IPS DF 6.9 (cell line): ENCODE results near the gene TMEM132C.
"Not testable (repeated sequence)": the region's sequence is repeated elsewhere in the genome, so short reads cannot be mapped to it uniquely, and the experiment has no call there.

Source experiments
- DNase-seq: peaks from one replicate; pipeline ENCODE4 v3.0.0-alpha.2; 2013; ENCODE audit warnings: low read depth, low spot score
- H3K27ac ChIP-seq: one replicate; pipeline ENCODE4 v1.5.1; 2013; ENCODE audit warnings: low read length, control low read depth
- H3K27me3 ChIP-seq: 2 replicates; pipeline ENCODE4 v1.6.1; 2013; ENCODE audit warnings: mild to moderate bottlenecking, low read length; ENCODE audit not compliant: control insufficient read depth, insufficient read depth
- H3K36me3 ChIP-seq: 2 replicates; pipeline ENCODE4 v1.6.1; 2013; ENCODE audit warnings: low read length; ENCODE audit not compliant: control insufficient read depth, insufficient read depth
- H3K4me1 ChIP-seq: 2 replicates; pipeline ENCODE4 v1.6.1; 2013; ENCODE audit warnings: low read length; ENCODE audit not compliant: control insufficient read depth, insufficient read depth
- H3K4me3 ChIP-seq: 2 replicates; pipeline ENCODE4 v1.5.1; 2013; ENCODE audit warnings: mild to moderate bottlenecking, low read length
- H3K9me3 ChIP-seq: 2 replicates; pipeline ENCODE4 v1.6.1; 2013; ENCODE audit warnings: low read length, inconsistent platforms; ENCODE audit not compliant: control insufficient read depth, insufficient read depth
- WGBS: extraction: QIAGEN DNeasy Blood & Tissue Kit; methylation state at CpG from one replicate; pipeline ENCODE4 v1.1.7; 2013; ENCODE audit warnings: mixed read lengths, missing lambda C conversion rate; ENCODE audit not compliant: insufficient read length, insufficient coverage; 5-methylcytosine and 5-hydroxymethylcytosine counted together

Gene TMEM132C

DNA sequence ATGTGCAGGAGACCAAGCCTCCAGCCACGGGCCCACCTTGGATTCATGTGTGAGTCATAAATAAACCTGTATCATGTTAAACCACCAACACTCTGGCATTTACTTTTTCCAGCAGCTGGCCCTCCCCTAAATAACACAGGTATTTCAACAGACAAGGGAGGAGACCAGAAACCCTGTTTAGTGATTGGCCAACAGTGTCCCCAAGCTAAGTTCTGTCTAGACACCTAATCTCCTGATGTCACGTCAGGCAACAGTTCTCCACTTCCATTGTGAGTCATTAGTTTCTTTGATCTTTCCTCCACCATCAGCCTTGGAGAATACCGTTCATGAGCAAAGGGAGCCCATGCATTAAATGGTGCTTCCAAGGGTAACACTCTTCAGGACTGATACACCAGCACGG is 196.9 kb downstream of the TMEM132C start:
- Histone ChIP-seq H3K4me1 (no peaks in the 10 kb centered on the region), H3K4me3 (no peak overlapping the region), H3K9me3 (peaks cover 28% of the 10 kb centered on the region), H3K36me3 (no peaks in the 10 kb centered on the region), H3K27ac (no peak overlapping the region), H3K27me3 (no peaks in the 10 kb centered on the region)
- no CpG with 5 or more reads among the region's 4 CpGs for WGBS
- no peak for DNase-seq

DNA sequence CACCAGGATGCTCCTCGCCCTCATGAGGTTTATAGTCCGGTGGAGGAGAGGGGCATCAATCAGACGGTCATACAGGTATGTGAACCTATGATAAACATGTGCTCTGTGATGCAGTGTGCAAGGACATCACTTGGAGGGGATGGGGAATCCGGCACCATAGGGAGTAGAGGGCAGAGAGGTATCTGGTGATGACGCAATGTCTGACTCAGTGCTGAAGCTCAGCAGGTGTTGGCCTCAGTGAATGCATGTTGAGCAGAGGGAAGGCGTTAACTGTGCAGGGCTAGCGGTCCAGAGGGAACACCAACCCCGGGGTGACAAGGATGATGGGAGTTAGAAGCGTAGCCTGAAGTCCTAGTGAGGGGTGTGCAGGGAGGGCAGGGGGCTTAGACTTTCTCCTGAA is 200.9 kb downstream of the TMEM132C start:
- no peak overlapping the region for H3K27ac ChIP-seq
- H3K9me3 ChIP-seq = peaks cover 25% of the 10 kb centered on the region
- DNase-seq = no peak
- no peak overlapping the region for H3K4me3 ChIP-seq
- H3K27me3 ChIP-seq = no peaks in the 10 kb centered on the region
- H3K36me3 ChIP-seq = no peaks in the 10 kb centered on the region
- no CpG with 5 or more reads among the region's 9 CpGs for WGBS
- no peaks in the 10 kb centered on the region for H3K4me1 ChIP-seq

DNA sequence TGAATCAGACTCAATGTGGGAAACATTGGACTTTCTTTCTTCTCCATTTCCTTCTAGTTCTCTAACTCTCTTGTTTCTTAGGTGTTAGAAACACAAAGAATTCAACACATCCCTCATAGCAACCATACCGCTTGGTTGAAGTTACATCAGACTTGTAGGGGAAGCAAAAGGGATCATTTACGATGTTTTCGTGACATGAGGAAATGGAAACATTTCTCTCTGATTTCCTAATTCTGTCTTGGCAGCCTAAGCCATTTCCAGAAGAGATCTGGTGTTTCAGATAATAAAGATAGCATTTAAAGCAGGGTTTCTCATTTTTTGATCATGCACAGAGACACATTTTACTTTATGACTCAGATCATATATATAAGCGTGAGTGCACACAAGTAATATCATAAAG is 202.0 kb downstream of the TMEM132C start:
- Histone ChIP-seq H3K27me3 (no peaks in the 10 kb centered on the region), H3K27ac (no peak overlapping the region), H3K36me3 (no peaks in the 10 kb centered on the region), H3K9me3 (peaks cover 23% of the 10 kb centered on the region), H3K4me3 (no peak overlapping the region), H3K4me1 (no peaks in the 10 kb centered on the region)
- DNase-seq = no peak
- no CpG with 5 or more reads among the region's 4 CpGs for WGBS

DNA sequence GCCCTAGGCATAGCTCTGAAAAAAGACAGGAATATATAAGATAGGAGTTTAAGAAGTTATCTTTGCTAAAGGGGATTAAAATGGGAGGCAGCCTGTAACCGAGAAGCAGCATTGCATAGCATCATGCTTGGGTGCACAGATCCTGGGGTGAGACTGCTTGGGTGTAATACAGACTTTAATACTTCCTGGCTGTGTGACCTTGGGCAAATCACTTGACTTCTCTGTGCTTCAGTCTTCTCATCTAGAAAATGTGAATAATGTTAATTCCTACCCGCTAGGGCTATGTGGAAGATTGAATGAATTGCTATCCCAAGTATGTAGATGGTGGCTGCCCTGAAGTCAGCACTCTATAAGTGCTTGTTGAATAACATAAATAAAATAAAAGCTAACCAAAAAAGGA is 204.5 kb downstream of the TMEM132C start:
- Histone ChIP-seq H3K4me1 (no peaks in the 10 kb centered on the region), H3K27ac (no peak overlapping the region), H3K4me3 (no peak overlapping the region), H3K9me3 (peaks cover 24% of the 10 kb centered on the region), H3K27me3 (no peaks in the 10 kb centered on the region), H3K36me3 (no peaks in the 10 kb centered on the region)
- no peak for DNase-seq
- WGBS = no CpG with 5 or more reads among the region's 2 CpGs

DNA sequence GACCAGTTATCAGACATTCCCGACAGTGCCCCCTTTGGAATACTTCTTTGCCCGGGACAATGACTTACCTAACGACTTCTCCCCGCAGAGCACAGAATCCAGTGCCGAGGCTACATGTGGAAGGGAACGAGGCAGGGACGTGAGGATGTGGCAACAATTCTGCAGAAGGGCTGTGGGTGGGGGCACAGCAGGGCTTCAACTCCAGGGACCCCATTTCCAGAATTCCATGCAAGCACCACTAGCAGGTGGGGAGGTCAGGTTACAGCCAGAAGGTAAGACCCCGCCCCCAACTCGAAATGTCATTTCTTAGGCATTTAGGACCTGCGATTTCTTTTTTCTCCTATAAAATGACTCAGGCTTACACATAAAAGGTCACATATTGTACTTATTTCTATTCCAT is 207.9 kb downstream of the TMEM132C start:
- Histone ChIP-seq H3K27me3 (no peaks in the 10 kb centered on the region), H3K4me3 (no peak overlapping the region), H3K36me3 (no peaks in the 10 kb centered on the region), H3K9me3 (peaks cover 27% of the 10 kb centered on the region), H3K27ac (no peak overlapping the region), H3K4me1 (no peaks in the 10 kb centered on the region)
- WGBS = no CpG with 5 or more reads among the region's 10 CpGs
- DNase-seq = no peak

DNA sequence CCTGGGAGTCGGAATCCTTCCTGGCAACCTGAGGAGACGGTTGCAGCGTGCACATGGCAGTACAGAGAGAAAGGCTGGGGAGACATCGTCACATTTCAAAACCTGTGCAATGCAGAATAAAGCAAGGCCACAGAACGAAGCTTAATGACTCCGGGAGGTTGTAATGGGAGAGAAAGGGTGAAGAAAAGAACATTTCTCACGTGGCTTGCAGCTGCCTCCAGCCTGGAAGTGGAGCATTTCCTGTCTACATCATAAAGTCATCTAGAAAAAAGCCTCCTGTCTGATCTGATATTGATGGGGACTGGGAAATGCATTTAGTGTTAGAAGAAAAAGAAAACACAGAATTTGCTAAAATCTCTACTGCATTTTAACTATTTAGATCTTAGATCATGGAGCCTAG is 209.3 kb downstream of the TMEM132C start:
- no CpG with 5 or more reads among the region's 7 CpGs for WGBS
- no peak for DNase-seq

DNA sequence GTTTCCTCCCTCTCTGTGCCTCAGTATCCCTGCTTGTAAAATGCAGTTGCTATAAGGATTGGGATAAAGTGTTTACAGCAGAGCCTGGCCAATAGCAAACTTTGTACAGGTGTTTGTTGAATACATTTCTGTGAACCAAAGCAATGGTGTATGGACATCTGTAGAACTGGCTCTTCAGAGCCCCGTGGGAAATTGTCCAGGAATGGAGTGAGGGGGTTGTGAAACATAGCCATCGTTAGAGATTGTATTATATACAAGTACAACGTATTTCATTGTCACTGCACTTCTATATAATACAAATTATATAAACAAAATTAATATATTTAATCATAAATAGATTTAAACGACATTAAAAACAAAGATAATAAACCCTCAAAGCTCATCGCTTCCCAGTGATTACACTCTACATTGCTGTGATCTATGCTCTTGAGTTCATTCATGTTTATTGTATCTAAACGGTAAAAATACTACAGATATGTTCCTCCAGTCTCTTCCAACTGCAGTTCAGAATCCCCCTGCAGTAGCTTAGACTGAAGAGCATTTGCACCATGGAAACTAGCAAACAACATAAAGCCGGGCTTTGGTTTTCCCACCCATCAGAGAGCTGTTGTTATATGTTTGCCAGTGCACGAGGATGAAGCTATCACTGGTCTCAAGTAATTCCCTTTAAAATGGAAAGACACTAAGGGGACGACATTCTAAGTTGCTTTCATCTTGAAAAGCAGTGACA is 216.7 kb downstream of the TMEM132C start:
- Histone ChIP-seq H3K27me3 (no peaks in the 10 kb centered on the region), H3K4me3 (no peak overlapping the region), H3K4me1 (no peaks in the 10 kb centered on the region), H3K9me3 (peaks cover 15% of the 10 kb centered on the region), H3K27ac (no peak overlapping the region), H3K36me3 (no peaks in the 10 kb centered on the region)
- no CpG with 5 or more reads among the region's 9 CpGs for WGBS
- DNase-seq = no peak

More for the DNA sequence above, 209.3 kb downstream of the TMEM132C start:
- no peaks in the 10 kb centered on the region for H3K4me1 ChIP-seq
- no peak overlapping the region for H3K27ac ChIP-seq
- peaks cover 29% of the 10 kb centered on the region for H3K9me3 ChIP-seq
- H3K36me3 ChIP-seq = no peaks in the 10 kb centered on the region
- H3K27me3 ChIP-seq = no peaks in the 10 kb centered on the region
- no peak overlapping the region for H3K4me3 ChIP-seq

DNA sequence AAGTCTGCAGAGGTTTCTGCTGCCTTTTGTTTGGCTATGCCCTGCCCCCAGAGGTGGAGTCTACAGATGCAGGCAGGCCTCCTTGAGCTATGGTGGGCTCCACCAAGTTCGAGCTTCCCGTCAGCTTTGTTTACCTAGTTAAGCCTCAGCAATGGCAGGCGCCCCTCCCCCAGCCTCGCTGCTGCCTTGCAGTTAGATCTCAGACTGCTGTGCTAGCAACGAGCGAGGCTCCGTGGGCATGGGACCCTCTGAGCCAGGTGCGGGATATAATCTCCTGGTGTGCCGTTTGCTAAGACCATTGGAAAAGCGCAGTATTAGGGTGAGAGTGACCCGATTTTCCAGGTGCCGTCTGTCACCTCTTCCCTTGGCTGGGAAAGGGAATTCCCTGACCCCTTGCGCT is 230.4 kb downstream of the TMEM132C start:
- H3K27me3 ChIP-seq, H3K36me3 ChIP-seq, H3K27ac ChIP-seq, H3K4me3 ChIP-seq, H3K9me3 ChIP-seq, H3K4me1 ChIP-seq, DNase-seq: not testable (repeated sequence)
- no CpG with 5 or more reads among the region's 13 CpGs for WGBS

DNA sequence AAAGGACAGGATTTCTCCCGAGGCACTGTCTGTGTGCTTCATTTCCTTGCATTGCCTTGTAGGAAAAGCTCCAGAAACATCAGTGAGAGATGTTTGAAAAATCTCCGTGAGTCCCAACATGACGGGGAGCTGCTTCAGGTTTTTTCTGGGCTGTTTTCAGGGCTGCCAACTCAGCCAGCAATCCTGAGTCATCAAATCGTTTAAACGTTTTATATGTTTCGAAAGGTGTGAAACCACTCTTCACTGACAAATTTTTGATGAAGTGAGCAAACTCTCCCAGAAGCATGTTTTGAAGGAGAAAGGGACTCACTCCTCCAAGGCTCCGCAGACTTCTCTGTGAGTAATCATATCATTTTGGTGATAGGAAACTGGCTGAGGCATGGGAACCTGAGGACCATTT is 240.5 kb downstream of the TMEM132C start:
- no peaks in the 10 kb centered on the region for H3K36me3 ChIP-seq
- WGBS = no CpG with 5 or more reads among the region's 7 CpGs
- no peaks in the 10 kb centered on the region for H3K4me1 ChIP-seq
- no peak for DNase-seq
- H3K9me3 ChIP-seq = peaks cover 36% of the 10 kb centered on the region
- H3K27me3 ChIP-seq = no peaks in the 10 kb centered on the region
- H3K27ac ChIP-seq = no peak overlapping the region
- no peak overlapping the region for H3K4me3 ChIP-seq

DNA sequence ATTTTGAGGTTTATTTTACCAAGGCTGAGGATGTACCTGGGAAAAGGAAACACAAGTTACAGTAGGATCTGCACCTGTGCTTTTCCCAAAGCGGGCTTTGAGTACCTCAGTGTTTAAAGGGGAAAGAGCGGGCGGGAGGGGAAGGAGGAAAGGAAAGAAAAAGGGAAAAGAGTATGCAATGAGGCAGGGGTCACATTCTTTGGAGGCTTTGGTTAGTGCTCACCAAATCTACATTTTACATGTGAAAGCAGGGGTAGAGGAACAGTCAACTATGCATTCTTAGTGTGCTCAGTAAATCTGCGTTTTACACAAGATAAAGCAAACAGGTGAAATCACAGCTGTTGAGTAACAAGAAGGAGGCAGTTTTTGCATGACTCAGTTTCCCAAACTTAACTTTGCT is 242.2 kb downstream of the TMEM132C start:
- no peaks in the 10 kb centered on the region for H3K4me1 ChIP-seq
- no peaks in the 10 kb centered on the region for H3K36me3 ChIP-seq
- no peak for DNase-seq
- peaks cover 41% of the 10 kb centered on the region for H3K9me3 ChIP-seq
- no peak overlapping the region for H3K4me3 ChIP-seq
- WGBS = no CpG with 5 or more reads among the region's 4 CpGs
- no peaks in the 10 kb centered on the region for H3K27me3 ChIP-seq
- H3K27ac ChIP-seq = no peak overlapping the region

DNA sequence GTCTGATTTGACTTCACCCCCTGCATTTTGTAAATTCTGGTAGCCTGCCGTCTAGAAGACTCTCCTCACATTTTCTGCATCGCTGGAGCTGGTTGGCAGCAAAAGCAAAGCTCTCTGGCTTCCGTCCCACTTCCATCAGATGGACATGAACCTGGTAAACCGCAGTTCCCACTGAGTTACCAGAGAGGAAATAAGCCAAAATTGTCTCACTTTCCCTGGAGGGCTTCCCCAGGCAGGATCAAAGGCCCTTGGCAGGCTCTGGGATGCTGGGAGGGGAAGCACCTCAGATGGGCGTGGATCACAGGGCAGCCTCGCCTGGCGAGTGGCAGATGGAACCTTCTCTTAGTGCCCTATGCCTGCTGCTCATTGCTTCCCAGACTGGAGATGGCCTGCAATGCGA is 243.5 kb downstream of the TMEM132C start:
- DNase-seq = no peak
- Histone ChIP-seq H3K27ac (no peak overlapping the region), H3K36me3 (no peaks in the 10 kb centered on the region), H3K4me3 (no peak overlapping the region), H3K9me3 (peaks cover 46% of the 10 kb centered on the region), H3K4me1 (no peaks in the 10 kb centered on the region), H3K27me3 (no peaks in the 10 kb centered on the region)
- no CpG with 5 or more reads among the region's 8 CpGs for WGBS
